PFSK-1 (cell line): ENCODE results near the gene IGLL5.

Experiments
- FOXP2 ChIP-seq: optimal IDR thresholded peaks from 2 replicates; pipeline ENCODE3; 2011; ENCODE audit warnings: borderline replicate concordance, control low read depth, inconsistent platforms; ENCODE audit not compliant: insufficient read depth; ENCODE audit errors: extremely low read length, extremely low read depth
- POLR2AphosphoS5 ChIP-seq: IDR thresholded peaks from 2 replicates; pipeline ENCODE4 v1.6.1; 2012; ENCODE audit warnings: low read depth, mild to moderate bottlenecking, control low read depth, low read length, moderate library complexity
- SIN3A ChIP-seq: IDR thresholded peaks from 2 replicates; pipeline ENCODE4 v1.6.1; 2012; ENCODE audit warnings: mild to moderate bottlenecking, low read length, moderate library complexity, borderline replicate concordance; ENCODE audit not compliant: insufficient read depth
- TAF1 ChIP-seq: IDR thresholded peaks from 2 replicates; pipeline ENCODE4 v1.6.1; 2012; ENCODE audit warnings: low read length, control low read depth, borderline replicate concordance; ENCODE audit not compliant: insufficient read depth
- TF ChIP-seq, protein P1 (sequence below), 2 experiments: IDR thresholded peaks; 2 replicates each; pipeline versions ENCODE4 v1.6.1 to v1.8.0; 2011 to 2012; ENCODE audit warnings: low read depth in 2 of 2, low read length in 2 of 2, control low read depth in 1 of 2, inconsistent platforms in 1 of 2, mild to moderate bottlenecking in 1 of 2, moderate library complexity in 1 of 2; ENCODE audit not compliant: insufficient read depth in 1 of 2

DNA sequence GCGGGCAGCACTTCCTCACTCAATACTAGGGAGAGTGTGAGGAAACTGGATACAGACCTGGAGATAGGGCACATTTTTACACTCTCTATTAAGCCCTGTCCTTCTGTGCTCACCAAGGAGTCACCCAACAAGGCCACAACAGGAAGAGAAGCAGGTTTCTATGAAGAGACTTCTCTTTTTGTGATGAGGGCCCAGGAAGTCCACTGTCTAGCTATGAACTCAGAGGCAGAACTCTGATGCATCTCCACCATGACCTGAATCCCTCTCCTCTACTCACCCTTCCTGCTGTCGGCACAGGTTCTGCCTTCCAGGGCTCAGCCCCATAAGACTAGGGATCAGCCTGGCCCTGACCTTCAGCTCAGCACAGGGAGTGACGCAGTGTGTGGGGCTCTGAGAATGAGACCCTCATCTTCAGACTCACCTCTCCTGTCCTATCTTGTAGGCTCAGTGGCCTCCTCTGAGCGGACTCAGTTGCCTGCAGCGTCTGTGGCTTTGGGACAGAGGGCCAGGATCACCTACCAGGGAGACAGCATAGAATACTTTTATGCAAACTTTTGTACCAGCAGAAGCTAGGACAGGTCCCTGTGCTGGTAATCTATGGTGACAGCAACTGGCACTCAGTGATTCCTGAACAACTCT, 49.3 kb upstream of the IGLL5 start:
- no peak for TF ChIP-seq POLR2AphosphoS5
- no peak for TF ChIP-seq FOXP2
- TF ChIP-seq TAF1, result no peak
- no peak for TF ChIP-seq SIN3A
- TF ChIP-seq, protein P1, sequence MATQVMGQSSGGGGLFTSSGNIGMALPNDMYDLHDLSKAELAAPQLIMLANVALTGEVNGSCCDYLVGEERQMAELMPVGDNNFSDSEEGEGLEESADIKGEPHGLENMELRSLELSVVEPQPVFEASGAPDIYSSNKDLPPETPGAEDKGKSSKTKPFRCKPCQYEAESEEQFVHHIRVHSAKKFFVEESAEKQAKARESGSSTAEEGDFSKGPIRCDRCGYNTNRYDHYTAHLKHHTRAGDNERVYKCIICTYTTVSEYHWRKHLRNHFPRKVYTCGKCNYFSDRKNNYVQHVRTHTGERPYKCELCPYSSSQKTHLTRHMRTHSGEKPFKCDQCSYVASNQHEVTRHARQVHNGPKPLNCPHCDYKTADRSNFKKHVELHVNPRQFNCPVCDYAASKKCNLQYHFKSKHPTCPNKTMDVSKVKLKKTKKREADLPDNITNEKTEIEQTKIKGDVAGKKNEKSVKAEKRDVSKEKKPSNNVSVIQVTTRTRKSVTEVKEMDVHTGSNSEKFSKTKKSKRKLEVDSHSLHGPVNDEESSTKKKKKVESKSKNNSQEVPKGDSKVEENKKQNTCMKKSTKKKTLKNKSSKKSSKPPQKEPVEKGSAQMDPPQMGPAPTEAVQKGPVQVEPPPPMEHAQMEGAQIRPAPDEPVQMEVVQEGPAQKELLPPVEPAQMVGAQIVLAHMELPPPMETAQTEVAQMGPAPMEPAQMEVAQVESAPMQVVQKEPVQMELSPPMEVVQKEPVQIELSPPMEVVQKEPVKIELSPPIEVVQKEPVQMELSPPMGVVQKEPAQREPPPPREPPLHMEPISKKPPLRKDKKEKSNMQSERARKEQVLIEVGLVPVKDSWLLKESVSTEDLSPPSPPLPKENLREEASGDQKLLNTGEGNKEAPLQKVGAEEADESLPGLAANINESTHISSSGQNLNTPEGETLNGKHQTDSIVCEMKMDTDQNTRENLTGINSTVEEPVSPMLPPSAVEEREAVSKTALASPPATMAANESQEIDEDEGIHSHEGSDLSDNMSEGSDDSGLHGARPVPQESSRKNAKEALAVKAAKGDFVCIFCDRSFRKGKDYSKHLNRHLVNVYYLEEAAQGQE (IDR thresholded peaks at IDR 0.05; ENCODE audit: insufficient read depth in 1 of 2, low read depth in 2 of 2, low read length in 2 of 2), result no peak
